Thyroid gland (tissue), 4 donors: ENCODE data around the gene DLG1. TPM values are rescaled to one million over a fixed set of nuclear protein-coding genes. Genes with fewer than 3 reads are reported as not detected.

ENCODE experiments used
- DNase-seq, 2 donors: peaks; one replicate each; pipeline ENCODE4 v3.0.0-alpha.2; 2019
- H3K27ac ChIP-seq, 3 donors: fragments of 200-600 bp; sonication (generic); 1 replicate in 2 of 3; 2 replicates in 1 of 3; pipeline ENCODE4 v1.5.1; 2016 to 2019; ENCODE audit warnings: mild to moderate bottlenecking in 1 of 3, moderate library complexity in 1 of 3
- H3K27me3 ChIP-seq: fragments of 200-600 bp; sonication (generic); one replicate; pipeline ENCODE4 v1.5.1; 2019
- H3K36me3 ChIP-seq, 2 donors: fragments of 200-600 bp; sonication (generic); one replicate each; pipeline ENCODE4 v1.5.1; 2016 to 2019
- H3K4me1 ChIP-seq, 2 donors: fragments of 200-600 bp; sonication (generic); one replicate each; pipeline ENCODE4 v1.5.1; 2017 to 2019
- H3K4me3 ChIP-seq, 3 donors: fragments of 200-600 bp; sonication (generic); replicated peaks in 1 of 3; 1 replicate in 2 of 3; 2 replicates in 1 of 3; pipeline ENCODE4 v1.5.1; 2016; ENCODE audit warnings: mild to moderate bottlenecking in 1 of 3
- H3K9me3 ChIP-seq: fragments of 200-600 bp; sonication (generic); one replicate; pipeline ENCODE4 v1.5.1; 2017
- POLR2A ChIP-seq, 2 donors: fragments of 450-650 bp; IDR thresholded peaks; one replicate each; pipeline ENCODE4 v1.6.1; 2017; ENCODE audit warnings: antibody characterized with exemption in 2 of 2, mild to moderate bottlenecking in 2 of 2, moderate library complexity in 1 of 2
- WGBS, 2 donors: methylation state at CpG; one replicate each; pipeline ENCODE4 v1.1.5; 2017; 5-methylcytosine and 5-hydroxymethylcytosine counted together
- intact Hi-C: fragments of 100-400 bp; cut with DNase I; formaldehyde crosslinking; loops from one replicate; pipeline ENCODE4 v1.15.1; 2023
- total RNA-seq, 4 donors: library from RNA; depleted of rRNA; stranded (reverse); fragments of >200 nt; gene quantifications; one replicate each; pipeline ENCODE4 v1.2.3, GENCODE V29; 2016
- TF ChIP-seq, protein P1 (sequence below), 6 experiments: fragments of 200-600 bp in 3 of 6; fragments of 450-650 bp in 3 of 6; sonication (generic) in 3 of 6; IDR thresholded peaks; one replicate each; pipeline ENCODE4 v1.5.1; 2016 to 2019; ENCODE audit warnings: antibody characterized with exemption in 6 of 6, mild to moderate bottlenecking in 2 of 6, inconsistent platforms in 1 of 6, moderate library complexity in 1 of 6

Gene DLG1
- total RNA-seq, 4 donors from 2014 or later = 111 to 233 (median 174) TPM

DNA sequence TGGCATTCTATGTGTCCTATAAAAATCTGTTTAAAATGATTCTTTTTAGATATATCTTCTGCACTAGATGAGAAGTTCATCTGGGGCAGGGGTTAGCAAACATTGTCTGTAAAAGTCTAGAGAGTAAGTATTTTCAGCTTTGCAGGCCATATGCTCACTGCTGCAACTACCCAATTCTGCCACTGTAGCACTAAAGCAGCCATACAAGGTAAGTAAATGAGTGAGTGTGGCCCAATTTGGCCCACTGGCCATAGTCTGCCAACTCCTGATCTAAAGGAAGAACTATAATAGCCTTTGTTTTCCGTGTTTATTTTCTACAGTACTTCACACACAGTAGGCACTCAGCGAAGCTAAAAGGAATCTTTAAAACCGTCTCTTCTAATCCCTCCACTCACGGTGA, 42.3 kb downstream of the DLG1 start:
- 67 to 71% methylated on average over 4 of the region's 4 CpGs for WGBS, 2 donors
- H3K4me1 ChIP-seq = peaks cover 25 to 46% of the 10 kb centered on the region in 2 donors
- no peaks in the 10 kb centered on the region for H3K36me3 ChIP-seq
- H3K4me3 ChIP-seq = no peak overlapping the region
- DNase-seq = no peak
- no peaks in the 10 kb centered on the region for H3K9me3 ChIP-seq
- TF ChIP-seq, protein P1, sequence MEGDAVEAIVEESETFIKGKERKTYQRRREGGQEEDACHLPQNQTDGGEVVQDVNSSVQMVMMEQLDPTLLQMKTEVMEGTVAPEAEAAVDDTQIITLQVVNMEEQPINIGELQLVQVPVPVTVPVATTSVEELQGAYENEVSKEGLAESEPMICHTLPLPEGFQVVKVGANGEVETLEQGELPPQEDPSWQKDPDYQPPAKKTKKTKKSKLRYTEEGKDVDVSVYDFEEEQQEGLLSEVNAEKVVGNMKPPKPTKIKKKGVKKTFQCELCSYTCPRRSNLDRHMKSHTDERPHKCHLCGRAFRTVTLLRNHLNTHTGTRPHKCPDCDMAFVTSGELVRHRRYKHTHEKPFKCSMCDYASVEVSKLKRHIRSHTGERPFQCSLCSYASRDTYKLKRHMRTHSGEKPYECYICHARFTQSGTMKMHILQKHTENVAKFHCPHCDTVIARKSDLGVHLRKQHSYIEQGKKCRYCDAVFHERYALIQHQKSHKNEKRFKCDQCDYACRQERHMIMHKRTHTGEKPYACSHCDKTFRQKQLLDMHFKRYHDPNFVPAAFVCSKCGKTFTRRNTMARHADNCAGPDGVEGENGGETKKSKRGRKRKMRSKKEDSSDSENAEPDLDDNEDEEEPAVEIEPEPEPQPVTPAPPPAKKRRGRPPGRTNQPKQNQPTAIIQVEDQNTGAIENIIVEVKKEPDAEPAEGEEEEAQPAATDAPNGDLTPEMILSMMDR (IDR thresholded peaks at IDR 0.05) = no peak
- TF ChIP-seq POLR2A (IDR thresholded peaks at IDR 0.05) = no peak
- H3K27ac ChIP-seq = no peak overlapping the region
- no peaks in the 10 kb centered on the region for H3K27me3 ChIP-seq
- intact Hi-C loops = loop anchor here (5.0 kb wide), 1 partner anchor 256 kb away; no protein-coding TSS in a partner anchor

DNA sequence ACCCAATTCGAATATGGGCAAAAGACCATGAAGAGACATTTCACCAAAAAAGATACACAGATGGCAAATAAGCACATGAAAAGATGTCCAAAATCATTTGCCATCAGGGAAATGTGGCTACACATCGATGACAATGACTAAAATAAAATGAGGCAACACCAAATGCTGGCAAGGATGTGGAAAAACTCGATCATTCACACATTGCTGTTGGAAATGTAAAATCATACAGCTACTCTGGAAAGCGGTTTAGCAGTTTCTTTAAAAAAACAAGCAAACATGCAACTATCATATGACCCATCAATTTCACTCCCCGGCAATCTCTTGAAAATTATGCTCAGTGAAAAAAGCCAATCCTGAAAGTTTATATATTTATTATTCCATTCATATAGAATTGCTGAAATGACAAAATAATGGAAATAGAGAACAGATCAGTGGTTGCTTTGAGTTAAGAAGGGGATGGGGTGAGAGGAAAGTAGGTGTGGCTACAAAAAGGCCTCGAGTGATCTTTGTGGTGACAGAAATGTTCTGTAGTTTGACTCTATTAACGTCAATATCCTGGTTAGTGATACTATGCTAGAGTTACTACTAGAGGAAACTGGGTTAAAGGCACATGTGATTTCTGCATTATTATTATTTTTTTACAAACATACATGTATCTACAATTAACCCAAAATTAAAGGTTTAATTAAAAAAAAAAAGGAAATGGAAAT, 45.0 kb downstream of the DLG1 start:
- no peak for DNase-seq
- H3K27ac ChIP-seq = no peak overlapping the region
- H3K36me3 ChIP-seq = no peaks in the 10 kb centered on the region
- no peak overlapping the region for H3K4me3 ChIP-seq
- intact Hi-C loops = no loop called here
- no peaks in the 10 kb centered on the region for H3K27me3 ChIP-seq
- H3K4me1 ChIP-seq = peaks cover 7 to 24% of the 10 kb centered on the region in 2 donors
- H3K9me3 ChIP-seq = no peaks in the 10 kb centered on the region
- TF ChIP-seq, protein P1 (IDR thresholded peaks at IDR 0.05) = no peak
- no peak for TF ChIP-seq POLR2A (IDR thresholded peaks at IDR 0.05)
- WGBS, 2 donors = 85 to 87% methylated on average over 7 of the region's 7 CpGs

DNA sequence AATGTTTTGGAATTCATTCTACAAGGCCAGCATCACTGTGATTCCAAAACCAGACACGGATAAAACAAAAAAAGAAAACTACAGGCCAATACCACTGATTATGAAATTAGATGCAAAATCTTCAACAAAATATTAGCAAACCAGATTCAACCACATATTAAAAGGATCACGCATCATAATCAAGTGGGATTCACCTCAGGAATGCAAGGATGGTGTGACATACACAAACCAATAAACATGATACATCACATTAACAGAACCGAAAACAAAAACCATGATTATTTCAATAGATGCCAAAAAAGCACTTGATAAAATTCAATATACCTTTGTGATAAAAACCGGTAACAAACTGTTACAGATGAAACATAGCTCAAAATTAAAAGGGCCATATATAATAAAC, 48.9 kb downstream of the DLG1 start:
- Histone ChIP-seq H3K27me3 (no peaks in the 10 kb centered on the region), H3K27ac (no peak overlapping the region), H3K9me3 (no peaks in the 10 kb centered on the region), H3K4me1 (peaks cover 0 to 7% of the 10 kb centered on the region in 2 donors), H3K4me3 (no peak overlapping the region), H3K36me3 (no peaks in the 10 kb centered on the region)
- intact Hi-C loops = no loop called here
- DNase-seq = no peak
- 98% methylated on average over 4 of the region's 4 CpGs for WGBS, 2 donors
- TF ChIP-seq POLR2A (IDR thresholded peaks at IDR 0.05) = no peak
- TF ChIP-seq, protein P1 (IDR thresholded peaks at IDR 0.05) = no peak

DNA sequence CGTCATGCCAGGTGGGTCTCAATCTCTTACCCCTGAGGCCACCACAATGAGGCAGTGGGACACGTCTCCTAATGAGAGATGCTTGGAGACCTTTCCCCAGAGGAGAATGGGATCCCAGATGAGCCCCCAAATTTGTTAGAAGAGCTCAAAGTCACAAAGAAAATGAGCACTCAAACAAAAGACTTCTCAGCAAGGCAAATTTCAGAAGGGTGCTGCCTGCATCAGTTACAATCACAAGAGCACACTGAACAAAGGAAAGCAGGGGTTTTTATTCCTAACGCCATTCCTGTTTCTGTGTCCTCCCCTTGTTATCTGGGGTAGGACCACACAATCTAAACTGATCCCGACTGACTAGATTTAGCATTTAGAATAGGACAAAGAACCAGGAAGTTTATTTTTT, 50.1 kb downstream of the DLG1 start:
- Histone ChIP-seq H3K36me3 (no peaks in the 10 kb centered on the region), H3K27ac (no peak overlapping the region), H3K4me1 (no peaks in the 10 kb centered on the region), H3K4me3 (no peak overlapping the region), H3K9me3 (no peaks in the 10 kb centered on the region), H3K27me3 (no peaks in the 10 kb centered on the region)
- intact Hi-C loops = no loop called here
- no peak for DNase-seq
- TF ChIP-seq, protein P1 (IDR thresholded peaks at IDR 0.05) = no peak
- no peak for TF ChIP-seq POLR2A (IDR thresholded peaks at IDR 0.05)
- WGBS, 2 donors = 97 to 98% methylated on average over 4 of the region's 4 CpGs

DNA sequence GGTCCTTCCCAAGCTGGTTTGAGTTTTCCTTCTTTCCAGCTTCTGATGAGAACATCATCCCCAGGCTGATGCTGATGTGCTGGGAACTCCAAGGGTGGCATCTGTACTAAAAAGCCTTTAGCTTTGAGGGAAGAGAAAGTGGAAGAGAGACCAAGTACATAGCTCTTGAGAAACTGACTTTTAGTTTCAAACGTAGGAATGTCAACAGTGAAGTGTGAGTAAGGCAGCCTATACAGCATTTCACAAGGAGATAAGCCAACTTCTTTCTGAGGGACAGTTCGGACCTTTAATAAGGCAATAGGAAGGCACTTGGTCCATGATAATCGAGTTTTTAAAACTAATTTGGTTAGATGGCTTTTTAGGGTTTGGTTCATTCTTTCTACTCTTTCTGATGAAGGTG, 53.7 kb downstream of the DLG1 start:
- DNase-seq = no peak
- intact Hi-C loops = no loop called here
- H3K4me1 ChIP-seq = no peaks in the 10 kb centered on the region
- 87 to 89% methylated on average over 3 of the region's 3 CpGs for WGBS, 2 donors
- H3K36me3 ChIP-seq = no peaks in the 10 kb centered on the region
- H3K9me3 ChIP-seq = no peaks in the 10 kb centered on the region
- no peak overlapping the region for H3K27ac ChIP-seq
- TF ChIP-seq, protein P1 (IDR thresholded peaks at IDR 0.05) = no peak
- no peak for TF ChIP-seq POLR2A (IDR thresholded peaks at IDR 0.05)
- H3K4me3 ChIP-seq = no peak overlapping the region
- H3K27me3 ChIP-seq = no peaks in the 10 kb centered on the region
